Measurements from ENCODE around the gene ETV5.

The ETV5 gene

GRCh38 chr3:186150041-186150830 is 41.3 kb upstream of the ETV5 start:
- no peaks in the 10 kb centered on the region for H3K27me3 ChIP-seq (ENCODE audit: insufficient read depth, low read depth, severe bottlenecking)
- H3K36me3 ChIP-seq: no peaks in the 10 kb centered on the region
- H3K27ac ChIP-seq: no peak overlapping the region
- TF ChIP-seq CTCF (IDR thresholded peaks at IDR 0.05; ENCODE audit: low read depth, low read length): no peak
- no peak for DNase-seq
- H3K9me3 ChIP-seq (ENCODE audit: severe bottlenecking): no peaks in the 10 kb centered on the region
- H3K4me3 ChIP-seq (ENCODE audit: low read depth, low read length): no peak overlapping the region

- Histone ChIP-seq H3K36me3 (no peaks in the 10 kb centered on the region), H3K4me3 (ENCODE audit: low read depth, low read length) (no peak overlapping the region), H3K27me3 (ENCODE audit: insufficient read depth, low read depth, severe bottlenecking) (no peaks in the 10 kb centered on the region), H3K9me3 (ENCODE audit: severe bottlenecking) (no peaks in the 10 kb centered on the region), H3K27ac (no peak overlapping the region)
- TF ChIP-seq CTCF (IDR thresholded peaks at IDR 0.05; ENCODE audit: low read depth, low read length): no peak
- DNase-seq: no peak
Measured at GRCh38 chr3:186149319-186149960, 40.6 kb upstream of the ETV5 start.

- no peaks in the 10 kb centered on the region for H3K27me3 ChIP-seq (ENCODE audit: insufficient read depth, low read depth, severe bottlenecking)
- no peak for DNase-seq
- H3K36me3 ChIP-seq: no peaks in the 10 kb centered on the region
- H3K9me3 ChIP-seq (ENCODE audit: severe bottlenecking): no peaks in the 10 kb centered on the region
- no peak for TF ChIP-seq CTCF (IDR thresholded peaks at IDR 0.05; ENCODE audit: low read depth, low read length)
- no peak overlapping the region for H3K4me3 ChIP-seq (ENCODE audit: low read depth, low read length)
- H3K27ac ChIP-seq: no peak overlapping the region
Measured at GRCh38 chr3:186144257-186144656, 35.4 kb upstream of the ETV5 start.

GRCh38 chr3:186143250-186143649 is 34.4 kb upstream of the ETV5 start:
- TF ChIP-seq CTCF (IDR thresholded peaks at IDR 0.05; ENCODE audit: low read depth, low read length): no peak
- no peaks in the 10 kb centered on the region for H3K27me3 ChIP-seq (ENCODE audit: insufficient read depth, low read depth, severe bottlenecking)
- H3K27ac ChIP-seq: no peak overlapping the region
- no peak for DNase-seq
- H3K36me3 ChIP-seq: no peaks in the 10 kb centered on the region
- no peaks in the 10 kb centered on the region for H3K9me3 ChIP-seq (ENCODE audit: severe bottlenecking)
- no peak overlapping the region for H3K4me3 ChIP-seq (ENCODE audit: low read depth, low read length)

- TF ChIP-seq CTCF (IDR thresholded peaks at IDR 0.05; ENCODE audit: low read depth, low read length): no peak
Measured at GRCh38 chr3:186142393-186142932, 33.6 kb upstream of the ETV5 start.

More at GRCh38 chr3:186142393-186142932, 33.6 kb upstream of the ETV5 start:
- H3K27ac ChIP-seq: no peak overlapping the region
- H3K9me3 ChIP-seq (ENCODE audit: severe bottlenecking): no peaks in the 10 kb centered on the region
- H3K36me3 ChIP-seq: no peaks in the 10 kb centered on the region
- no peak overlapping the region for H3K4me3 ChIP-seq (ENCODE audit: low read depth, low read length)
- DNase-seq: no peak
- no peaks in the 10 kb centered on the region for H3K27me3 ChIP-seq (ENCODE audit: insufficient read depth, low read depth, severe bottlenecking)

Data from WERI-Rb-1 (cell line).